HepG2 (cell line): ENCODE results near the gene MOCS2. TPM values are rescaled to one million over a fixed set of nuclear protein-coding genes. Genes with fewer than 3 reads are reported as not detected.

Source experiments
- EZH2 ChIP-seq: conservative IDR thresholded peaks from 2 replicates; pipeline ENCODE4 v1.6.1; 2012; ENCODE audit warnings: mild to moderate bottlenecking, low read depth, low read length, moderate library complexity
- GPBP1L1 ChIP-seq: sonication (generic); formaldehyde crosslinking; IDR thresholded peaks from 2 replicates; pipeline ENCODE4 v1.5.0; 2020; ENCODE audit warnings: mild to moderate bottlenecking, missing genetic modification reagents
- KLF9 ChIP-seq: IDR thresholded peaks from 2 replicates; pipeline ENCODE4 v1.6.1; 2016; ENCODE audit warnings: low read depth
- SOX5 ChIP-seq: IDR thresholded peaks from 2 replicates; pipeline ENCODE4 v1.6.1; 2016; ENCODE audit warnings: borderline replicate concordance
- THAP7 ChIP-seq: sonication (generic); formaldehyde crosslinking; IDR thresholded peaks from 2 replicates; pipeline ENCODE4 v1.8.1; 2023; ENCODE audit warnings: mild to moderate bottlenecking, missing genetic modification reagents
- ZBTB33 ChIP-seq: sonication (generic); formaldehyde crosslinking; IDR thresholded peaks from 2 replicates; pipeline ENCODE4 v1.4.0; 2020; ENCODE audit warnings: missing genetic modification reagents
- ZNF142 ChIP-seq: sonication (generic); formaldehyde crosslinking; IDR thresholded peaks from 2 replicates; pipeline ENCODE4 v1.4.0; 2020; ENCODE audit warnings: missing genetic modification reagents
- ZNF280B ChIP-seq: sonication (generic); formaldehyde crosslinking; IDR thresholded peaks from 2 replicates; pipeline ENCODE4 v1.5.0; 2020; ENCODE audit warnings: missing genetic modification reagents, mild to moderate bottlenecking, borderline replicate concordance
- ZNF451 ChIP-seq: sonication (generic); formaldehyde crosslinking; IDR thresholded peaks from 2 replicates; pipeline ENCODE4 v1.5.0; 2020; ENCODE audit warnings: mild to moderate bottlenecking, missing genetic modification reagents
- ZNF543 ChIP-seq: sonication (generic); formaldehyde crosslinking; IDR thresholded peaks from 2 replicates; pipeline ENCODE4 v1.4.0; 2020; ENCODE audit warnings: mild to moderate bottlenecking, missing genetic modification reagents
- ZSCAN5A ChIP-seq: sonication (generic); formaldehyde crosslinking; IDR thresholded peaks from 2 replicates; pipeline ENCODE4 v1.8.0; 2022; ENCODE audit warnings: mild to moderate bottlenecking, missing genetic modification reagents, borderline replicate concordance
- polyA plus RNA-seq, 8 experiments: library from polyadenylated mRNA; depleted of rRNA in 3 of 8; stranded (reverse) in 7 of 8; unstranded in 1 of 8; fragments of >200 nt; fragmentation: Illumina TruSeq in 4 of 8; extraction: Trizol in 4 of 8; gene quantifications; 2 replicates each; pipeline versions ENCODE4 v1.2.1 to v1.2.3, GENCODE V29; 2011 to 2016; ENCODE audit warnings: low read depth in 4 of 8, missing spikeins in 1 of 8, mixed read lengths in 1 of 8; ENCODE audit not compliant: insufficient read depth in 1 of 8
- total RNA-seq, 5 experiments: library from RNA; depleted of rRNA; stranded (reverse); fragments of >200 nt; fragmentation: Illumina TruSeq; extraction: Trizol; gene quantifications; 2 replicates each; pipeline ENCODE4 v1.2.3, GENCODE V29; 2016; ENCODE audit warnings: low read depth in 1 of 5

MOCS2 gene
- total and polyA plus RNA-seq, 2 of the 13 experiments (the other 11 are each of a cell fraction or from before 2014, with no cell fraction given): 19.2 to 41.9 TPM

GRCh38 chr5:53092242-53092641 lies 17.3 kb downstream of the MOCS2 start (continued):
- TF ChIP-seq ZNF543 (CRISPR knock-in tag) (no peak), ZNF280B (CRISPR knock-in tag) (no peak), KLF9 (CRISPR knock-in tag) (no peak), THAP7 (CRISPR knock-in tag) (no peak), ZNF142 (CRISPR knock-in tag) (no peak), SOX5 (CRISPR knock-in tag) (no peak), GPBP1L1 (CRISPR knock-in tag) (no peak), ZNF451 (CRISPR knock-in tag) (no peak), ZSCAN5A (CRISPR knock-in tag) (no peak), EZH2 (no peak), ZBTB33 (CRISPR knock-in tag) (no peak)
- TF ChIP-seq, all 625 proteins: peak for 0
